HL-60 (cell line): ENCODE data around the gene ZBTB7C.

Experiments used
- CTCF ChIP-seq: IDR thresholded peaks from one replicate; pipeline ENCODE4 v1.5.1; 2011; ENCODE audit warnings: low read length, control low read depth, inconsistent platforms; ENCODE audit not compliant: insufficient read depth
- GABPA ChIP-seq: IDR thresholded peaks from 2 replicates; pipeline ENCODE4 v1.6.1; 2012; ENCODE audit warnings: low read depth
- POLR2AphosphoS5 ChIP-seq: IDR thresholded peaks from 2 replicates; pipeline ENCODE4 v1.6.1; 2012; ENCODE audit warnings: low read depth
- TF ChIP-seq, protein P1 (sequence below): IDR thresholded peaks from 2 replicates; pipeline ENCODE4 v1.6.1; 2012; ENCODE audit warnings: low read depth; ENCODE audit not compliant: insufficient replicate concordance

GRCh38 chr18:48207733-48208132 is 201.4 kb downstream of the ZBTB7C start:
- no peak for TF ChIP-seq CTCF
- TF ChIP-seq, protein P1, sequence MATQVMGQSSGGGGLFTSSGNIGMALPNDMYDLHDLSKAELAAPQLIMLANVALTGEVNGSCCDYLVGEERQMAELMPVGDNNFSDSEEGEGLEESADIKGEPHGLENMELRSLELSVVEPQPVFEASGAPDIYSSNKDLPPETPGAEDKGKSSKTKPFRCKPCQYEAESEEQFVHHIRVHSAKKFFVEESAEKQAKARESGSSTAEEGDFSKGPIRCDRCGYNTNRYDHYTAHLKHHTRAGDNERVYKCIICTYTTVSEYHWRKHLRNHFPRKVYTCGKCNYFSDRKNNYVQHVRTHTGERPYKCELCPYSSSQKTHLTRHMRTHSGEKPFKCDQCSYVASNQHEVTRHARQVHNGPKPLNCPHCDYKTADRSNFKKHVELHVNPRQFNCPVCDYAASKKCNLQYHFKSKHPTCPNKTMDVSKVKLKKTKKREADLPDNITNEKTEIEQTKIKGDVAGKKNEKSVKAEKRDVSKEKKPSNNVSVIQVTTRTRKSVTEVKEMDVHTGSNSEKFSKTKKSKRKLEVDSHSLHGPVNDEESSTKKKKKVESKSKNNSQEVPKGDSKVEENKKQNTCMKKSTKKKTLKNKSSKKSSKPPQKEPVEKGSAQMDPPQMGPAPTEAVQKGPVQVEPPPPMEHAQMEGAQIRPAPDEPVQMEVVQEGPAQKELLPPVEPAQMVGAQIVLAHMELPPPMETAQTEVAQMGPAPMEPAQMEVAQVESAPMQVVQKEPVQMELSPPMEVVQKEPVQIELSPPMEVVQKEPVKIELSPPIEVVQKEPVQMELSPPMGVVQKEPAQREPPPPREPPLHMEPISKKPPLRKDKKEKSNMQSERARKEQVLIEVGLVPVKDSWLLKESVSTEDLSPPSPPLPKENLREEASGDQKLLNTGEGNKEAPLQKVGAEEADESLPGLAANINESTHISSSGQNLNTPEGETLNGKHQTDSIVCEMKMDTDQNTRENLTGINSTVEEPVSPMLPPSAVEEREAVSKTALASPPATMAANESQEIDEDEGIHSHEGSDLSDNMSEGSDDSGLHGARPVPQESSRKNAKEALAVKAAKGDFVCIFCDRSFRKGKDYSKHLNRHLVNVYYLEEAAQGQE = peak; percentile 74
- TF ChIP-seq POLR2AphosphoS5 = no peak
- no peak for TF ChIP-seq GABPA
